ENCODE data around the gene CACNA2D3.

DNA sequence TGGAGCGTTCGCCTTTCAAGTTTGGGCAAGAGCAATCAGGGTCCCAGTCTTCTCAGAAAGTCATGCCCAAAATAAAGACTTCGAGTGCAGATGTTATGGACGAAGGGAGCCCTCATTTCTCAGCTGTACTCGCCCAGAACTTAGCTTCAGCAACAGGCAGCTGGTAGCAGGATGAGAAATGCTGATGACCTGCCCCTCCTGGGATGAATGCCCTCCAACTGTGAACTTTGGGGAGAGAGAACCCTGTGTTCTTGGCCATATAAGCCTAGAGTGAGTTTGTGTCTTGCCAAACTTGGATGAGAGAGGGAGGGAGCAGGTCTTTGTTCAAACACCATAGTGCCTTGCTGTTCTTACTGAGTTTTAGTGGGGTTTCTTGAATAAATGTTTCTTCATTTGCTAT, 405.2 kb downstream of the CACNA2D3 start:
- TF ChIP-seq, protein P1, sequence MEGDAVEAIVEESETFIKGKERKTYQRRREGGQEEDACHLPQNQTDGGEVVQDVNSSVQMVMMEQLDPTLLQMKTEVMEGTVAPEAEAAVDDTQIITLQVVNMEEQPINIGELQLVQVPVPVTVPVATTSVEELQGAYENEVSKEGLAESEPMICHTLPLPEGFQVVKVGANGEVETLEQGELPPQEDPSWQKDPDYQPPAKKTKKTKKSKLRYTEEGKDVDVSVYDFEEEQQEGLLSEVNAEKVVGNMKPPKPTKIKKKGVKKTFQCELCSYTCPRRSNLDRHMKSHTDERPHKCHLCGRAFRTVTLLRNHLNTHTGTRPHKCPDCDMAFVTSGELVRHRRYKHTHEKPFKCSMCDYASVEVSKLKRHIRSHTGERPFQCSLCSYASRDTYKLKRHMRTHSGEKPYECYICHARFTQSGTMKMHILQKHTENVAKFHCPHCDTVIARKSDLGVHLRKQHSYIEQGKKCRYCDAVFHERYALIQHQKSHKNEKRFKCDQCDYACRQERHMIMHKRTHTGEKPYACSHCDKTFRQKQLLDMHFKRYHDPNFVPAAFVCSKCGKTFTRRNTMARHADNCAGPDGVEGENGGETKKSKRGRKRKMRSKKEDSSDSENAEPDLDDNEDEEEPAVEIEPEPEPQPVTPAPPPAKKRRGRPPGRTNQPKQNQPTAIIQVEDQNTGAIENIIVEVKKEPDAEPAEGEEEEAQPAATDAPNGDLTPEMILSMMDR (IDR thresholded peaks at IDR 0.05; ENCODE audit: poor library complexity, severe bottlenecking), result no peak
- TF ChIP-seq EZH2 (IDR thresholded peaks at IDR 0.05; ENCODE audit: borderline replicate concordance, insufficient read depth, low read length, poor library complexity, severe bottlenecking) (no peak), TAF1 (IDR thresholded peaks at IDR 0.05; ENCODE audit: low read depth) (no peak), RAD21 (conservative IDR thresholded peaks at IDR 0.05) (no peak), EP300 (conservative IDR thresholded peaks at IDR 0.05; ENCODE audit: poor library complexity, severe bottlenecking) (no peak), POLR2AphosphoS5 (IDR thresholded peaks at IDR 0.05) (no peak)
- TF ChIP-seq, protein P2, sequence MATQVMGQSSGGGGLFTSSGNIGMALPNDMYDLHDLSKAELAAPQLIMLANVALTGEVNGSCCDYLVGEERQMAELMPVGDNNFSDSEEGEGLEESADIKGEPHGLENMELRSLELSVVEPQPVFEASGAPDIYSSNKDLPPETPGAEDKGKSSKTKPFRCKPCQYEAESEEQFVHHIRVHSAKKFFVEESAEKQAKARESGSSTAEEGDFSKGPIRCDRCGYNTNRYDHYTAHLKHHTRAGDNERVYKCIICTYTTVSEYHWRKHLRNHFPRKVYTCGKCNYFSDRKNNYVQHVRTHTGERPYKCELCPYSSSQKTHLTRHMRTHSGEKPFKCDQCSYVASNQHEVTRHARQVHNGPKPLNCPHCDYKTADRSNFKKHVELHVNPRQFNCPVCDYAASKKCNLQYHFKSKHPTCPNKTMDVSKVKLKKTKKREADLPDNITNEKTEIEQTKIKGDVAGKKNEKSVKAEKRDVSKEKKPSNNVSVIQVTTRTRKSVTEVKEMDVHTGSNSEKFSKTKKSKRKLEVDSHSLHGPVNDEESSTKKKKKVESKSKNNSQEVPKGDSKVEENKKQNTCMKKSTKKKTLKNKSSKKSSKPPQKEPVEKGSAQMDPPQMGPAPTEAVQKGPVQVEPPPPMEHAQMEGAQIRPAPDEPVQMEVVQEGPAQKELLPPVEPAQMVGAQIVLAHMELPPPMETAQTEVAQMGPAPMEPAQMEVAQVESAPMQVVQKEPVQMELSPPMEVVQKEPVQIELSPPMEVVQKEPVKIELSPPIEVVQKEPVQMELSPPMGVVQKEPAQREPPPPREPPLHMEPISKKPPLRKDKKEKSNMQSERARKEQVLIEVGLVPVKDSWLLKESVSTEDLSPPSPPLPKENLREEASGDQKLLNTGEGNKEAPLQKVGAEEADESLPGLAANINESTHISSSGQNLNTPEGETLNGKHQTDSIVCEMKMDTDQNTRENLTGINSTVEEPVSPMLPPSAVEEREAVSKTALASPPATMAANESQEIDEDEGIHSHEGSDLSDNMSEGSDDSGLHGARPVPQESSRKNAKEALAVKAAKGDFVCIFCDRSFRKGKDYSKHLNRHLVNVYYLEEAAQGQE (IDR thresholded peaks at IDR 0.05; ENCODE audit: borderline replicate concordance), result no peak

All from neural cell (in vitro differentiated cells).